ENCODE data around the gene SLC30A10. TPM values are rescaled to one million over a fixed set of nuclear protein-coding genes. Genes with fewer than 3 reads are reported as not detected.

The SLC30A10 gene
- total RNA-seq (2022; extraction: Qiagen RNA extraction; ENCODE audit: low read depth) = 0.04 TPM in 1 of 5 replicates, not detected in the others

GRCh38 chr1:219927956-219928790, at the start of gene SLC30A10:
Gene SLC30A10 (minus strand): TSS chr1:219928557. CDS start chr1:219928440, 117 bp downstream.

Other genes starting within 250 kb of the SLC30A10 start
- 67.9 to 87.4 TPM (median 79.2 TPM) in 5 replicates for gene EPRS1, start 117.9 kb upstream of the SLC30A10 start, total RNA-seq (2022; extraction: Qiagen RNA extraction; ENCODE audit: low read depth)
- gene BPNT1, start 161.2 kb upstream of the SLC30A10 start, total RNA-seq (2022; extraction: Qiagen RNA extraction; ENCODE audit: low read depth) = 17.0 to 21.2 TPM (median 18.1 TPM) in 5 replicates
- 87.5 to 130 TPM (median 104 TPM) in 5 replicates for gene IARS2, start 165.6 kb upstream of the SLC30A10 start, total RNA-seq (2022; extraction: Qiagen RNA extraction; ENCODE audit: low read depth)

All from A549 treated with ZK216348 at 1 μM for 4 hours (cell line).